ENCODE results near the gene PTRH1. TPM values are rescaled to one million over a fixed set of nuclear protein-coding genes. Genes with fewer than 3 reads are reported as not detected.

The PTRH1 gene
- polyA plus RNA-seq, 1 of the 3 experiments (the other 2 are of a cell fraction) = 42.2 TPM

DNA sequence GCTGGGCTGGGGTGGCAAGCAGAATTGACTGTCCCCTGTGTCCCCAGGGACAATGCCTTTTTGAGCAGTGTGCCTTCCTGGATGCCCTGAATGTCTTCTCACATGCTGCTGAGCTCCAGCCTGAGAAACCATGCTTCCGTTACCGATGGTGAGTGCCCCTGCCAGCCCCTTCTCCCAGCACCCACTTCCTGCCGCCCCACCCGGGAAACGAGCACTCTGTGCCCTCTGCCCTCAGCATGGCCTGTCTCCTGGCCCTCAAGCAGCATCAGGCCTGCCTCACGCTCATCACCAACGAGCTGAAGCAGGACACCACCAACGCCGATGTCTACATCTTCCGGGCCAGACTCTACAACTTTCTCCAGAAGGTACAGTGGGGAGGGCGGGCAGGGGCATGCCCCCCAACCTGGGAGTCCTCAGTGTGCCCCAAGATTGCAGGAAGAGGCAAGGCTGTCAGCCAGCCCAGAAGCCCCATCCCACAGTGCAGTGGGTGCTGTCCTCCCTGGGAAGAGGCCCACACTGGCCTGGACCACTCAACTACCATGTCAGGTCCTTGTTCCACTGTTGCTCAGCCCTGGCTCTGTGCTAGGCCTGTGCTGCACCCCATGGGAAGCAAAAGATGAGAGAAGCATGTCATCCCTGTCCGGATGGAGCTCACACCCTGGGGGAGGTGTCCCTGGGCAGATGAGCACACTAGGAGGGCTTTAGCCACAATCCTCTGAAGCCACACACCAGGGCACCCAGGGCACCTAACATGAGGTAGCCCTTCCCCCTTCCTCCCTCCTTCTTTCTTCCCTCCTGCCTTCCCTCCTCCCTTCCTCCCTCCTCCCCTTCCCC, 4.8 kb upstream of the PTRH1 start (continued):
- TF ChIP-seq, protein P1, sequence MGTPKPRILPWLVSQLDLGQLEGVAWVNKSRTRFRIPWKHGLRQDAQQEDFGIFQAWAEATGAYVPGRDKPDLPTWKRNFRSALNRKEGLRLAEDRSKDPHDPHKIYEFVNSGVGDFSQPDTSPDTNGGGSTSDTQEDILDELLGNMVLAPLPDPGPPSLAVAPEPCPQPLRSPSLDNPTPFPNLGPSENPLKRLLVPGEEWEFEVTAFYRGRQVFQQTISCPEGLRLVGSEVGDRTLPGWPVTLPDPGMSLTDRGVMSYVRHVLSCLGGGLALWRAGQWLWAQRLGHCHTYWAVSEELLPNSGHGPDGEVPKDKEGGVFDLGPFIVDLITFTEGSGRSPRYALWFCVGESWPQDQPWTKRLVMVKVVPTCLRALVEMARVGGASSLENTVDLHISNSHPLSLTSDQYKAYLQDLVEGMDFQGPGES (IDR thresholded peaks at IDR 0.05; ENCODE audit: low read depth, low read length) = no peak
- TF ChIP-seq NRF1 (IDR thresholded peaks at IDR 0.05; ENCODE audit: low read depth, low read length) (no peak), TAF1 (IDR thresholded peaks at IDR 0.05; ENCODE audit: borderline replicate concordance, low read depth, low read length) (no peak), MXI1 (IDR thresholded peaks at IDR 0.05; ENCODE audit: low read depth, low read length) (no peak)

- peaks cover 0 to 23% of the 10 kb centered on the region in 2 experiments; a peak in 1 of 4 replicates for H3K4me1 ChIP-seq (ENCODE audit: control insufficient read depth in 1 of 2, insufficient read depth in 2 of 2, low read depth in 1 of 2, low read length in 1 of 2)
- no peak overlapping the region for H3K27ac ChIP-seq (ENCODE audit: low read depth in 2 of 2, low read length in 1 of 2)
- H3K9me2 ChIP-seq = no peaks in the 10 kb centered on the region
- H2AFZ ChIP-seq (ENCODE audit: low read depth) = no peak overlapping the region
- no peak overlapping the region for H3K9ac ChIP-seq
- no peak for TF ChIP-seq GABPA (IDR thresholded peaks at IDR 0.05; ENCODE audit: low read depth)
- TF ChIP-seq SIN3A (IDR thresholded peaks at IDR 0.05; ENCODE audit: borderline replicate concordance, low read depth, low read length) = no peak
- no peak for TF ChIP-seq RXRA (IDR thresholded peaks at IDR 0.05; ENCODE audit: borderline replicate concordance, low read depth)
- no peak for TF ChIP-seq ELF1 (IDR thresholded peaks at IDR 0.05)
- TF ChIP-seq, protein P2, sequence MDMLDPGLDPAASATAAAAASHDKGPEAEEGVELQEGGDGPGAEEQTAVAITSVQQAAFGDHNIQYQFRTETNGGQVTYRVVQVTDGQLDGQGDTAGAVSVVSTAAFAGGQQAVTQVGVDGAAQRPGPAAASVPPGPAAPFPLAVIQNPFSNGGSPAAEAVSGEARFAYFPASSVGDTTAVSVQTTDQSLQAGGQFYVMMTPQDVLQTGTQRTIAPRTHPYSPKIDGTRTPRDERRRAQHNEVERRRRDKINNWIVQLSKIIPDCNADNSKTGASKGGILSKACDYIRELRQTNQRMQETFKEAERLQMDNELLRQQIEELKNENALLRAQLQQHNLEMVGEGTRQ (IDR thresholded peaks at IDR 0.05; ENCODE audit: borderline replicate concordance, low read depth, low read length) = no peak
- no peak for TF ChIP-seq CHD2 (IDR thresholded peaks at IDR 0.05; ENCODE audit: low read length, partially characterized antibody)
- no peak for TF ChIP-seq TAF1 (IDR thresholded peaks at IDR 0.05; ENCODE audit: borderline replicate concordance, low read depth, low read length)
- no peak for TF ChIP-seq USF1 (IDR thresholded peaks at IDR 0.05; ENCODE audit: borderline replicate concordance, low read depth)
- H3K9me3 ChIP-seq = no peaks in the 10 kb centered on the region
- ChIA-PET POLR2A (no interaction called here), CTCF (interaction anchor here (1.0 to 2.5 kb wide), 2 partner anchors 17 to 143 kb away, joined by 3 to 15 read pairs; partner anchors contain the start of gene TOR2A)
- H3K27me3 ChIP-seq (ENCODE audit: insufficient read depth) = no peaks in the 10 kb centered on the region
- H3K4me3 ChIP-seq (ENCODE audit: low read depth in 2 of 2, low read length in 1 of 2) = no peak overlapping the region
- H4K20me1 ChIP-seq (ENCODE audit: insufficient read depth) = no peaks in the 10 kb centered on the region
- no peaks in the 10 kb centered on the region for H3F3A ChIP-seq (replicated peaks; ENCODE audit: insufficient read depth)
- peaks cover 13% of the 10 kb centered on the region; the same call in 1 of the 2 replicates for H3K79me2 ChIP-seq (ENCODE audit: insufficient read depth)
- no peaks in the 10 kb centered on the region for H3K36me3 ChIP-seq (replicated peaks in 1 of 2; ENCODE audit: control insufficient read depth in 1 of 2, insufficient read depth in 2 of 2, low read length in 1 of 2)
- 79% methylated on average over 5 of the region's 5 CpGs for WGBS (ENCODE audit: low lambda C conversion rate)
- no peak overlapping the region for H3K4me2 ChIP-seq
- no peak for DNase-seq
Measured at GRCh38 chr9:127717766-127718165, 2.3 kb upstream of the PTRH1 start.
